A673 (cell line): ENCODE results near the gene HOMER1.

Source experiments
- CTCF ChIP-seq: fragments of 300-800, 200-600 bp; sonication (generic); conservative IDR thresholded peaks from 2 replicates; pipeline ENCODE4 v1.5.1; 2017; ENCODE audit warnings: low read depth, mild to moderate bottlenecking, antibody characterized with exemption, low read length, moderate library complexity, mixed read lengths
- EZH2 ChIP-seq: fragments of 200-600 bp; sonication (generic); IDR thresholded peaks from 2 replicates; pipeline ENCODE4 v1.6.1; 2017; ENCODE audit warnings: borderline replicate concordance, low read depth, mild to moderate bottlenecking, mixed read lengths, antibody characterized with exemption, low read length; ENCODE audit not compliant: poor library complexity, severe bottlenecking

DNA sequence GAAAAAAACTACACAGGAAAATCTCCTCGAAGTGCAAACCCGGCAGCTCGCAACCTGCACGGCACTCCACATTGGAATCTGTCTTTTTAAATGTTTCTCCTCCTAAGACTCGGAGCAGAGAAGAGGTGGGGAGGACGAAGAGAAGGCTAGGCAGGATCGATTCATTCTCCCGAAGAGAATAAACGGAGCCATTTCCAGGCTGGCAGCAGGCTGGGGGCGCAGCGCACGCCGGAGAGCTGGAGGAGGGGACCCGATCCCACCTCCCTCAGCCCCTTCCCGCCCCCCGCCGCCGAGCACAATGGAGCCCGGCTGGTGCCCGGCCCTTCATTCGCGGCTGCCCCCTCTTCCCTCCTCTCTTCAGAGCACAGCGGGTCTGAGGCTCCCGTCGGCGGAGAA lies 628 bp downstream of the HOMER1 start:
- TF ChIP-seq CTCF = no peak
- TF ChIP-seq EZH2 = no peak
